HepG2 (cell line): Measurements from ENCODE around the gene UNC5B. TPM values are rescaled to one million over a fixed set of nuclear protein-coding genes. Genes with fewer than 3 reads are reported as not detected.

Source experiments
- CC2D1A ChIP-seq: sonication (generic); formaldehyde crosslinking; IDR thresholded peaks from 2 replicates; pipeline ENCODE4 v1.8.1; 2023; ENCODE audit warnings: mild to moderate bottlenecking, missing genetic modification reagents
- GTF3A ChIP-seq: sonication (generic); formaldehyde crosslinking; conservative IDR thresholded peaks from 2 replicates; pipeline ENCODE4 v1.4.0; 2020; ENCODE audit warnings: mild to moderate bottlenecking, missing genetic modification reagents
- PCBP2 ChIP-seq: fragments of 200-400 bp; formaldehyde crosslinking; optimal IDR thresholded peaks from 2 replicates; pipeline ENCODE3; 2018; ENCODE audit warnings: low read length, low read depth; ENCODE audit not compliant: poor library complexity, severe bottlenecking
- SMARCE1 ChIP-seq: fragments of 450-650 bp; IDR thresholded peaks from 2 replicates; pipeline ENCODE4 v1.6.1; 2017; ENCODE audit warnings: borderline replicate concordance
- SOX6 ChIP-seq, 2 experiments: fragments of 450-650 bp in 1 of 2; sonication (generic) in 1 of 2; formaldehyde crosslinking in 1 of 2; IDR thresholded peaks; 2 replicates each; pipeline versions ENCODE4 v1.4.0 to v1.6.1; 2017 to 2020; ENCODE audit warnings: antibody characterized with exemption in 1 of 2, mild to moderate bottlenecking in 1 of 2, missing genetic modification reagents in 1 of 2
- ZBTB49 ChIP-seq: sonication (generic); formaldehyde crosslinking; IDR thresholded peaks from 2 replicates; pipeline ENCODE4 v1.4.0; 2020; ENCODE audit warnings: missing genetic modification reagents, borderline replicate concordance
- ZFP37 ChIP-seq: sonication (generic); formaldehyde crosslinking; IDR thresholded peaks from 2 replicates; pipeline ENCODE4 v1.4.0; 2020; ENCODE audit warnings: missing genetic modification reagents, borderline replicate concordance
- ZHX2 ChIP-seq, 2 experiments: sonication (generic) in 1 of 2; formaldehyde crosslinking in 1 of 2; IDR thresholded peaks; 2 replicates each; pipeline versions ENCODE4 v1.6.1 to v1.9.0; 2014 to 2022; ENCODE audit warnings: antibody characterized with exemption in 1 of 2, borderline replicate concordance in 1 of 2, inconsistent platforms in 1 of 2, low read depth in 1 of 2, missing genetic modification reagents in 1 of 2
- ZNF335 ChIP-seq: sonication (generic); formaldehyde crosslinking; IDR thresholded peaks from 2 replicates; pipeline ENCODE4 v1.4.0; 2020; ENCODE audit warnings: missing genetic modification reagents
- ZNF512B ChIP-seq: sonication (generic); formaldehyde crosslinking; IDR thresholded peaks from 2 replicates; pipeline ENCODE4 v1.5.1; 2020; ENCODE audit warnings: missing genetic modification reagents, mild to moderate bottlenecking, borderline replicate concordance
- ZNF639 ChIP-seq: conservative IDR thresholded peaks from 2 replicates; pipeline ENCODE4 v1.6.1; 2018; ENCODE audit warnings: missing genetic modification reagents
- polyA plus RNA-seq, 8 experiments: library from polyadenylated mRNA; depleted of rRNA in 3 of 8; stranded (reverse) in 7 of 8; unstranded in 1 of 8; fragments of >200 nt; fragmentation: Illumina TruSeq in 4 of 8; extraction: Trizol in 4 of 8; gene quantifications; 2 replicates each; pipeline versions ENCODE4 v1.2.1 to v1.2.3, GENCODE V29; 2011 to 2016; ENCODE audit warnings: low read depth in 4 of 8, missing spikeins in 1 of 8, mixed read lengths in 1 of 8; ENCODE audit not compliant: insufficient read depth in 1 of 8
- total RNA-seq, 5 experiments: library from RNA; depleted of rRNA; stranded (reverse); fragments of >200 nt; fragmentation: Illumina TruSeq; extraction: Trizol; gene quantifications; 2 replicates each; pipeline ENCODE4 v1.2.3, GENCODE V29; 2016; ENCODE audit warnings: low read depth in 1 of 5
- TF ChIP-seq, protein P1 (sequence below): sonication (generic); formaldehyde crosslinking; conservative IDR thresholded peaks from 2 replicates; pipeline ENCODE4 v1.4.0; 2020; ENCODE audit warnings: missing genetic modification reagents

The UNC5B gene
- total and polyA plus RNA-seq, 2 of the 13 experiments (the other 11 are each of a cell fraction or from before 2014, with no cell fraction given): 0.07 TPM

- TF ChIP-seq ZHX2 (IDR thresholded peaks at IDR 0.05; ENCODE audit: low read depth) (0 out of 2 replicates have a peak, but pooled peaks have one; percentile 20), ZHX2 (CRISPR knock-in tag; IDR thresholded peaks at IDR 0.05; ENCODE audit: borderline replicate concordance) (no peak), PCBP2 (no peak), ZNF512B (CRISPR knock-in tag) (no peak), ZNF639 (CRISPR knock-in tag) (no peak), GTF3A (0 out of 2 replicates have a peak, but pooled peaks have one; percentile 34), ZBTB49 (CRISPR knock-in tag) (no peak), SOX6 (IDR thresholded peaks at IDR 0.05) (no peak), SOX6 (CRISPR knock-in tag; IDR thresholded peaks at IDR 0.05) (peak; percentile 75), ZNF335 (peak; percentile 58; the same call in 1 of the 2 replicates), CC2D1A (CRISPR knock-in tag) (no peak), SMARCE1 (no peak), ZFP37 (CRISPR knock-in tag) (peak; percentile 65; the same call in 1 of the 2 replicates)
- TF ChIP-seq, protein P1, sequence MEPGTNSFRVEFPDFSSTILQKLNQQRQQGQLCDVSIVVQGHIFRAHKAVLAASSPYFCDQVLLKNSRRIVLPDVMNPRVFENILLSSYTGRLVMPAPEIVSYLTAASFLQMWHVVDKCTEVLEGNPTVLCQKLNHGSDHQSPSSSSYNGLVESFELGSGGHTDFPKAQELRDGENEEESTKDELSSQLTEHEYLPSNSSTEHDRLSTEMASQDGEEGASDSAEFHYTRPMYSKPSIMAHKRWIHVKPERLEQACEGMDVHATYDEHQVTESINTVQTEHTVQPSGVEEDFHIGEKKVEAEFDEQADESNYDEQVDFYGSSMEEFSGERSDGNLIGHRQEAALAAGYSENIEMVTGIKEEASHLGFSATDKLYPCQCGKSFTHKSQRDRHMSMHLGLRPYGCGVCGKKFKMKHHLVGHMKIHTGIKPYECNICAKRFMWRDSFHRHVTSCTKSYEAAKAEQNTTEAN: peak; percentile 94
Measured at GRCh38 chr10:71347587-71348395, 135.4 kb downstream of the UNC5B start (continued).
